ENCODE measurements around the gene FRMPD3.

FRMPD3 gene

DNA sequence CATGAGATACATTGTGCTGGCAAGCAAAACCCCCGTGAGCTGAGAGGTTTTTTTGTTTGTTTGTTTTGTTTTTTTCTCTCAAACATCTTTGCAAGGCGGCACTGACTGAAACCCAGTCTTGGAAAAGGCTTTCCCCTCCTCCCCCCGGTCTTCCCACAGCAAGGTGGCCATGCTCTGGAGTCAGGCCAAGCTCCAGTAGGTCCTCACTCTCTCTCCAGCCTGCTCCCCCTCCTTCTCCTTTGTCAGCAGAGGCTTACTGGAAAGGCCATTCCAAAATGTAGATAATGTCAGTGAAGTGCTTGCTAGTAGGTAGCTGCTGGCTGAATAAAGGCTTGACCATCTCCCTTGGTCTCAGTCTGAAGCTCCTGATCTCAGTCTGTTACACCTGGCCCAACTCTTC lies 32.6 kb downstream of the FRMPD3 start:
- DNase-seq, result no peak

DNA sequence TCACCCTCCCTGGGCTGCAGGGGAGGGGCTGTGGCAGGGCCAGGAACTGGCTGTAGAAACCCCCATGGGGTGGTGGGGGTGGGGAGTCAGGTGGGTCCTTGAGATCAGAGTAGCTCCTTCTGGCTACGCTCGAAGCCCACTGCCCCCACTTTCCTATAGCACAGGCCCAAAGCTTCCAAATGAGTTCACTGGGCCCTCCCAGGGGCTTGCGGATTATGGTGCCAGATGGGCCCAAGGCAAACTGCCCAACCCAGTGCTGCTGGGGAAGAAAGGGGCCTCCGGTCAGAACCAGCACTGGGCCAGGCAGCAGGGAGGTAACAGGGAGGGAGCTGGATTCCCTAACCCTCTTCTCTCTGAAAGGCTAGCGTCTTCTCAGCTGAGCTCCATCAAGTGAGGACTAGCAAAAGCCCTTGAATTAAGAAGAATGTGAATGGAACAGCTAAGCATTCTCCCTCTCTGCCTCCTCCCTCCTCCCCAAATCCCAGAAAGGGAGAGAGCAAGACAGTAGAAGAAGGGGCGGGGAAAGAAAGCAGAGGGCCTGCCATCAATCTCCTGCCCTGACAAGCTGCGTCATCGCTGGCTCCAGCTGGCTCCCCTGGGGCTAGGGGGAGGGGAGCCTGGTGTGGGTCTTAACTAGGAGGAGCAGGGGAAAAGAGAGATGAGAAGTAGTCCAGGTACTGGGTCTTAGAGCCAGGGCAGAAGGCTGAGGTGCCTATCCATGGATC lies 34.7 kb downstream of the FRMPD3 start:
- DNase-seq, result no peak

GRCh38 chrX:107485013-107485412 lies 35.6 kb downstream of the FRMPD3 start:
- DNase-seq, result no peak

GRCh38 chrX:107493141-107493540 lies 43.7 kb downstream of the FRMPD3 start:
- DNase-seq, result no peak

- DNase-seq, result no peak
These were observed 47.3 kb downstream of the FRMPD3 start for GRCh38 chrX:107496786-107497185.
